Breast epithelium (tissue), 3 donors: Measurements from ENCODE around the gene APOBEC3H.

Experiments used
- CTCF ChIP-seq, 3 donors: fragments of 450-650 bp; IDR thresholded peaks; one replicate each; pipeline ENCODE4 v1.5.1; 2016 to 2017; ENCODE audit warnings: antibody characterized with exemption in 3 of 3, mild to moderate bottlenecking in 3 of 3, moderate library complexity in 3 of 3
- POLR2A ChIP-seq: fragments of 450-650 bp; IDR thresholded peaks from one replicate; pipeline ENCODE4 v1.6.1; 2016; ENCODE audit warnings: antibody characterized with exemption, mild to moderate bottlenecking, moderate library complexity

- no peak for TF ChIP-seq CTCF (IDR thresholded peaks at IDR 0.05)
- no peak for TF ChIP-seq POLR2A
These were observed 13.9 kb downstream of the APOBEC3H start for GRCh38 chr22:39110631-39111561.
